Measurements from ENCODE around the gene FAM168A. TPM values are rescaled to one million over a fixed set of nuclear protein-coding genes. Genes with fewer than 3 reads are reported as not detected.
A peak's percentile ranks its signal among the peaks of the same experiment; 100 is the strongest.

FAM168A gene
- total and polyA plus RNA-seq, 12 donors, result 7.7 to 41.8 (median 35.3) TPM

- DNase-seq, result no peak
- no peak overlapping the region for H3K27ac ChIP-seq
- no peak overlapping the region for H3K4me3 ChIP-seq
- TF ChIP-seq POLR2A (IDR thresholded peaks at IDR 0.05) (no peak), CTCF (IDR thresholded peaks at IDR 0.05) (no peak)
- H3K36me3 ChIP-seq (replicated peaks in 1 of 2), result no peaks in the 10 kb centered on the region
- whole genome bisulfite sequencing, 4 donors, result 74 to 82% (median 78%) methylated on average over 6 to 7 of the region's 7 CpGs
- peaks cover 6% of the 10 kb centered on the region for H3K27me3 ChIP-seq
- H3K4me1 ChIP-seq (replicated peaks in 1 of 2), result peaks cover 0 to 4% of the 10 kb centered on the region in 2 donors
- no peaks in the 10 kb centered on the region for H3K9me3 ChIP-seq (replicated peaks in 1 of 3)
- intact Hi-C loops (cut with DNase I), result loop anchor here in 1 of 2 donors (5.0 kb wide), 1 partner anchor 32 kb away; no protein-coding TSS in a partner anchor
These were observed 32.0 kb upstream of the FAM168A start for GRCh38 chr11:73629907-73630306.

- intact Hi-C loops (cut with DNase I), result loop anchor here in 1 of 2 donors (5.0 kb wide), 1 partner anchor 36 kb away; no protein-coding TSS in a partner anchor
- 17 to 25% (median 18%) methylated on average over 19 of the region's 19 CpGs for WGBS, 4 donors
- no peak overlapping the region for H3K4me3 ChIP-seq
- H3K27ac ChIP-seq, result no peak overlapping the region
- H3K4me1 ChIP-seq (replicated peaks in 1 of 2), result peaks cover 0 to 4% of the 10 kb centered on the region in 2 donors
- H3K36me3 ChIP-seq (replicated peaks in 1 of 2), result no peaks in the 10 kb centered on the region
- TF ChIP-seq POLR2A (IDR thresholded peaks at IDR 0.05) (no peak), CTCF (IDR thresholded peaks at IDR 0.05) (peak; percentile 69 to 94 (median 86))
- peaks cover 11% of the 10 kb centered on the region for H3K27me3 ChIP-seq
- peak; percentile 71 to 91 (median 75) for DNase-seq
- no peaks in the 10 kb centered on the region for H3K9me3 ChIP-seq (replicated peaks in 1 of 3)
These were observed 27.9 kb upstream of the FAM168A start for GRCh38 chr11:73625696-73626318.

- Histone ChIP-seq H3K4me3 (no peak overlapping the region), H3K27ac (peak overlapping the region in 2 of 5 donors; percentile 38 to 80), H3K27me3 (peaks cover 11% of the 10 kb centered on the region), H3K4me1 (replicated peaks in 1 of 2) (peaks cover 0 to 4% of the 10 kb centered on the region in 2 donors), H3K9me3 (replicated peaks in 1 of 3) (no peaks in the 10 kb centered on the region), H3K36me3 (replicated peaks in 1 of 2) (no peaks in the 10 kb centered on the region)
- WGBS, 4 donors, result 11 to 24% (median 16%) methylated on average over 3 of the region's 3 CpGs
- DNase-seq, result peak in 3 of 7 donors; percentile 12 to 32 (median 28)
- TF ChIP-seq CTCF (IDR thresholded peaks at IDR 0.05) (no peak), POLR2A (IDR thresholded peaks at IDR 0.05) (no peak)
- intact Hi-C loops (cut with DNase I), result no loop called here
These were observed 25.8 kb upstream of the FAM168A start for GRCh38 chr11:73623686-73624085.

GRCh38 chr11:73622926-73623593, 25.1 kb upstream of the FAM168A start:
- intact Hi-C loops (cut with DNase I), result no loop called here
- Histone ChIP-seq H3K4me3 (no peak overlapping the region), H3K36me3 (replicated peaks in 1 of 2) (no peaks in the 10 kb centered on the region), H3K4me1 (replicated peaks in 1 of 2) (peaks cover 0 to 4% of the 10 kb centered on the region in 2 donors), H3K9me3 (replicated peaks in 1 of 3) (no peaks in the 10 kb centered on the region), H3K27me3 (peaks cover 11% of the 10 kb centered on the region), H3K27ac (peak overlapping the region in 2 of 5 donors; percentile 38 to 80)
- no peak for TF ChIP-seq POLR2A (IDR thresholded peaks at IDR 0.05)
- TF ChIP-seq CTCF (IDR thresholded peaks at IDR 0.05), result no peak
- DNase-seq, result no peak
- 53 to 58% (median 54%) methylated on average over 4 of the region's 4 CpGs for WGBS, 4 donors
